ENCODE results near the gene TMEM45B.

DNA sequence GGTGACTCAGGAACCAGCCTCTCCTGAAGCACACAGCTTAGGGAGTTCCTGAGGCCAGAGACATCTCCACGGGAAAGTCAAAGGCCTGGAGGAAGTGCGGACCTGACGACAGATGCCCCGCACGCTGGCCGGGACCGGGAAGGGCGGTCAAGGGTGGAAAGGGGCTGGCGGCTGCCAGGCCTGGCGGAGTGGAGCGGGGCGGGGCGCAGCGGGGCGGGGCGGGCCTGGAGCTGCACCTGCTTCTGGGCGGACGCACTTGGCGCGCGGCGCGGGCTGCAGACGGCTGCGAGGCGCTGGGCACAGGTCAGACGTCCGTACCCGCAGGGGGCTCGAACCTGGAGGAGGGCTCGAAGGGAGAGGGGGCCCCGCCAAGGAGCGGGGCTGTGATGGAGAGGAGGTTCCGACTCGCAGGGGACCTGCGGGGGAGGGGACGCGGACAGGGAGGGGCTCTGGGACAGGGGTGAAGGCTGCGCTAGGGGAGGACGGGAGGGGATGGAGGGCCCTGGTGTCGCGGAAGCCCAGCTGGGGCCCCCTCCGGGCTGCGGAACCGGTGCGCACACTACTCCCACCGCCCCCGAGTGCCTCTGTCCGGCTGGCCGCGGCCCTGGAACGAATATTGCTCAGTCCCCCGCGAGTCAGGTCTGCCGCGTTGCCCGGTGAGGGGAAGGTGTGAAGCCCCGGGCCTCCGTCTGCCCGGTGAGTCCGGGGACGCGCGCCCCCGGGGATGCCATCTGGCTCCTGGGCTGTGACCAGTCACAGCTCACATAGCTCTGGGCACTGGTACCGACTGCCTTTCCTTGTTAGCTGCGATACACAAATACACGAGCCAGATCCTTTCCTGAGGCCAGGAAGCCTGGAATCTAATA lies at the start of gene TMEM45B:
- TF ChIP-seq, protein P1, sequence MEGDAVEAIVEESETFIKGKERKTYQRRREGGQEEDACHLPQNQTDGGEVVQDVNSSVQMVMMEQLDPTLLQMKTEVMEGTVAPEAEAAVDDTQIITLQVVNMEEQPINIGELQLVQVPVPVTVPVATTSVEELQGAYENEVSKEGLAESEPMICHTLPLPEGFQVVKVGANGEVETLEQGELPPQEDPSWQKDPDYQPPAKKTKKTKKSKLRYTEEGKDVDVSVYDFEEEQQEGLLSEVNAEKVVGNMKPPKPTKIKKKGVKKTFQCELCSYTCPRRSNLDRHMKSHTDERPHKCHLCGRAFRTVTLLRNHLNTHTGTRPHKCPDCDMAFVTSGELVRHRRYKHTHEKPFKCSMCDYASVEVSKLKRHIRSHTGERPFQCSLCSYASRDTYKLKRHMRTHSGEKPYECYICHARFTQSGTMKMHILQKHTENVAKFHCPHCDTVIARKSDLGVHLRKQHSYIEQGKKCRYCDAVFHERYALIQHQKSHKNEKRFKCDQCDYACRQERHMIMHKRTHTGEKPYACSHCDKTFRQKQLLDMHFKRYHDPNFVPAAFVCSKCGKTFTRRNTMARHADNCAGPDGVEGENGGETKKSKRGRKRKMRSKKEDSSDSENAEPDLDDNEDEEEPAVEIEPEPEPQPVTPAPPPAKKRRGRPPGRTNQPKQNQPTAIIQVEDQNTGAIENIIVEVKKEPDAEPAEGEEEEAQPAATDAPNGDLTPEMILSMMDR (IDR thresholded peaks at IDR 0.05; ENCODE audit: low read depth, low read length), result no peak
- TF ChIP-seq POLR2A (IDR thresholded peaks at IDR 0.05; ENCODE audit: extremely low read depth, insufficient read length), result no peak
- TF ChIP-seq, protein P2, sequence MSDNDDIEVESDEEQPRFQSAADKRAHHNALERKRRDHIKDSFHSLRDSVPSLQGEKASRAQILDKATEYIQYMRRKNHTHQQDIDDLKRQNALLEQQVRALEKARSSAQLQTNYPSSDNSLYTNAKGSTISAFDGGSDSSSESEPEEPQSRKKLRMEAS (IDR thresholded peaks at IDR 0.05; ENCODE audit: low read depth, low read length), result no peak
